GM19455 (cell line): ENCODE measurements around the gene LGALS3.

Source experiments
- ATAC-seq: cut with Tn5 transposase; IDR thresholded peaks from one replicate; pipeline ENCODE4 v1.9.1; 2021; ENCODE audit not compliant: unreplicated experiment

The LGALS3 gene

DNA sequence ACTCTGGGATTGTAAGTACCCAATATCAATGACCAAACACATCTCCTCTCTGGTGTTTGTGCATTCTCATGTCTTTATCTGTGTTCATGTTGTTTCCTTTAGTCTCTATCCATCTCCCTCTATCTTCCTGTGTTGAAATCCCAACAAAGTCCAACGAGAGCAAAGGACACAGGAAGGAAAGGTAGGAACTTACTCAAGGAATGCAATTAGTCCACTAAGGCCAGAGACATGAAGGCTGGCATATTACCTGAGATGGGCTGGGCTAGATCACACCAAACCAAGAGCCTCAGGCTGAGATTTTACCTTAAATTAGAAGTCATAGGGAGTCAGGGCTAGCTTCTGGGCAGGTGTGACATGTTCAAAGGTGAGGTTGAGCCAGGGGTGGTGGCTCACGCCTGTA, 14.3 kb upstream of the LGALS3 start:
- no peak for ATAC-seq

DNA sequence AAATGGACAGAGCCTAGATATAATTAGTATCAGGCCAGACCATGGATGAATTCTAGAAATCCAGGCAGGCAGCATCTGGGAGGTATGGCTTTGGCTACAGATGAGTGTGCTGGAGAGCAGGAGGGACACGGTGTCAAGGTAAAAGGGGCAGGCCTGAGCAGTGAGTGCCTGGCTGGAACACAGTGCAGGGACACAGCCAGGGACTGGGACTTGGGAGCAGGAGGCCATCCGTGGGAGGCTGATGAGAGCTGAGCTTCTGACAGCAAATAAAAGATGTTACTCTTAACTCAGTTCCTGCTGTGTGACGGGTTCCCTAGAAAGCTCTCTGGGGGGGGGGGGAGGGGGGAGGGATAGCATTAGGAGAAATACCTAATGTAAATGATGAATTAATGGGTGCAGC, 13.6 kb upstream of the LGALS3 start:
- no peak for ATAC-seq

DNA sequence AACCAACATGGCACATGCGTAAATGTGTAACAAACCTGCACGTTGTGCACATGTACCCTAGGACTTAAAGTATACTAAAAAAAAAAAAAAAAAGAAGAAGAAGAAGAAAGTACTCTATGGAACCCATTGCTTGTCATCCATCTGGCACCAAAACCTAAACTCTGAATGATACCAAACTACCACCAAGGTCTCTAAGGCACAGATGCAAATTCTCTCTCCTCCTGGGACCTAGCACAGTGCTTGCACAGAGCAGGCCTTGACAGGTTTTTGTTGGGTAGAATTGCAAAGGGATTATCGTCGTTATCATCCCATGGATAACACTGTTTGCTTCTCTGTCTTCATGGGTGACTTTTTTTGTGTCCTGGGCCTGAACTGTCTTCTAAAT, 13.2 kb upstream of the LGALS3 start:
- no peak for ATAC-seq

DNA sequence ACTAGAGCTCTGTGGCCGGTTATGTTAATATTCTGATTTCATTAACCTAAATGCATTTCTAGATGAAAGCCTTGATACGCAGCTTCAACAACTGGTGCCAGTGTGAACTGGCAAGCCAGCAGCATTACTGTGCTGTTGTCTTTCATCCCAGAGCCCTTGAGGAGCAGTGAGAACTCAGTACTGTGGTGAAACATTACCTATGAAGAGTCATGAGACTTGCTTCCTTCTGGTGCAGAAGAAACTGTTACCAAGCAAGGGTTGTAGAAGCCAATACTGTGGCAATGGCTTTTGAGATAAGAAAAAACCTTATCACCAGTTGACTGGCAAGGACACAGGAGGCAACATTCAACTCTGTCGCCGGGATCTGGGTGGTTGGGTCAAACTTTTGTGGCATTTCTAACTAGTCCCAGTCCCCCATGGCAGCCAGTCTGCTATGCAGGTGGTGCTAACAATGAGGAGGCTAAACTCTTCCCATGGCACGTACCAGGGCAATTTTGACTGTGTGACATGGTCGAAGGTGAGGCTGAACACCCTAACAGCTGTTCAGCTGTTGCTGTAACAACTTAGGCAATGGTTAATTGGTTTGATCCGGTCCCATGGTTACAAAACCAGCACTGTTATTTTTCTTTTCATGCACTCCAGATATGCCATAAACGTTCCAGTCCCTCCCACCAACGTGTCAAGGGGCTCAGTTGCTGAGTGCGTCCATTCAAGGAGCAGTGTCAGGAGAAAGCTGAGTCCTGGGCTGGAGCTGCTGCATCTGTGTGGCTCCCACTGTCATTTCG, 12.6 kb upstream of the LGALS3 start:
- ATAC-seq: no peak

DNA sequence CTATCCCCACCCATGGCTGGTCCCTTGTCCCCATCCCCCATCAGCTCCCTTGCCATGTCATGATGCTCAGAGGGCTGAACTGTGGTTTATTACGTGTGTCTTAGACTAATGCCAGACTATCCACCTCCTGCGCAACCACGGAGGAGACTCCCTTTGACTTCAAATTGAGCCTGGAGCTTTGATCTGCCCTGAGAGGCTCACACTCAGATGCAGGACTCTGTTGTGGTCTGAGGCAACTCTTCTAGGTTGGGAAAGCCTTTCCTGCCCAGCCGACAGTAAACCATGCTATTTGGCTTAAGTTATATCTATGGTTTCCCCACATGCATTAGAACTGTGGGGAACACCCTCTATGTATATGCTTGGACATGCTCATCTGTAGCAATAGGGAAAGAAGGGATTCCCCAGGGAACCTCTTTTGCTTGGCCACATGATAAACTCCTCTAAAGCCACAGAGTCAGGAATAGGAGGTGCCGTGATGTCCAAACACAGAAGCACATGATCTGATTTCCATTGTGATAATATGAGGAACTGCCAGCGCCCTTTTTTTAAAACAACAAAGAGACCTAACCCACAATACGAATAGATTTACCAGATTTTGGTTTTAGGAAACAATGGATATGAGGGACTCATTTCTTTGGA, 11.1 kb upstream of the LGALS3 start:
- no peak for ATAC-seq

DNA sequence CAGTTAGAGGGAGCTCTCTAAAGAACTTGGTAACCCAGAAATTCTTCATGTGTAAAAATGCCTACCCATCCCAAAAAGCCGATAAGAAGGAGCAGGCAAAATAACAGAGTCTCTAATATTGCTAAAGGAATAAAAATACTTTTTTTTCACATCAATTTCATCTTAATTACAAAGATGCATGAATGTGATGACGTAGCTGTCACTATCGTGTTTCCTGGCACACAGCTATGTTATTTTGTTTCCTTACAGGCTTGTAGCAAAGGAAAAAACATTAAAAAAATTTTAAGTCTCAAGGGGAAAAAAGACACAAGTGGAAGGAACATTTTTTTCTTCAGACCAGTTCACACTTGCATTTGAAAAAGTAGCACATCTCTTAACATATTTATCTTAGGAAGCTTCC, 10.3 kb upstream of the LGALS3 start:
- ATAC-seq: no peak

DNA sequence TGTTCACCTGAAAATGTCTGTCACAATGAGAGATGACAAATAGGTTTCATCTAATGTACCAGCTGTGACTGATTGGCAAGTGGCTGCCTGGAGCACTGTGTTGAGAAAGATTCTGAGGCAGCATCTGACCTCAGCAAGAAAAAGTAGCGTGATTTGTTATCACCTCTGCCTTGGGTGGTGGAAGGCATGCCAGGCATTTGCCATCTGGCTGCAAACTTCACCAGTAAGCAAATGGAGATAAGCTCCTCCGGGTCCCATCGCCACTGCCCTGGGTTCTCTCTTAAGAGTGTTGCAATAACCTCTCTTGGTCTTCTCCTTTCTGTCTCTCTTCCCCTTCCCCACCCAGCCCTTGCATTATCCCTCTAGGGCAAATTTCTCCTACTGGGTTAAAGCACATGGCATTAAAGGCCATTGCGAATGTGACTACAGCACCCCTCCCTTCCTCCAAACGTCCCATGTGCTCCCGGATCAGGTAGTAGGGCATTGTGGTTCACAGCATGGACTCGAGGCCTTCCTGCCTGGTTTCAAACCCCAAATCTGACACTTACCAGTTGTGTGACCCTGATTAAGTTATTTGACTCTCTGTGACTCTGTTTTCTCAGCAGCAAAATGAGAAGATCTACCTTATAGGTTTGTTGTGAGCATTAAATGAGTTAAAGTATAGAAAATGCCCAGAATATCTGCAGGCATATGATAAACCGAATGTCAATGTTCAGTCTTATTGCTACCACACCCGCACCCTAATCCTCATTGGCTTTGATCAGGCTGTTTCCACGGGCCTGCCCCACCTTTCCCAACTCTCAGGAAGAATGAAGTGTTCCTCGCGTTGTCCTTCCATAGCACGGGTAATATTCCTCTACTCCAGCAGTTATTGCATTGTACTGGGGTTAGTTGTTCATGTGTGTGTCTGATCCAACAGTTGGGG, 8.2 kb upstream of the LGALS3 start:
- ATAC-seq: no peak

DNA sequence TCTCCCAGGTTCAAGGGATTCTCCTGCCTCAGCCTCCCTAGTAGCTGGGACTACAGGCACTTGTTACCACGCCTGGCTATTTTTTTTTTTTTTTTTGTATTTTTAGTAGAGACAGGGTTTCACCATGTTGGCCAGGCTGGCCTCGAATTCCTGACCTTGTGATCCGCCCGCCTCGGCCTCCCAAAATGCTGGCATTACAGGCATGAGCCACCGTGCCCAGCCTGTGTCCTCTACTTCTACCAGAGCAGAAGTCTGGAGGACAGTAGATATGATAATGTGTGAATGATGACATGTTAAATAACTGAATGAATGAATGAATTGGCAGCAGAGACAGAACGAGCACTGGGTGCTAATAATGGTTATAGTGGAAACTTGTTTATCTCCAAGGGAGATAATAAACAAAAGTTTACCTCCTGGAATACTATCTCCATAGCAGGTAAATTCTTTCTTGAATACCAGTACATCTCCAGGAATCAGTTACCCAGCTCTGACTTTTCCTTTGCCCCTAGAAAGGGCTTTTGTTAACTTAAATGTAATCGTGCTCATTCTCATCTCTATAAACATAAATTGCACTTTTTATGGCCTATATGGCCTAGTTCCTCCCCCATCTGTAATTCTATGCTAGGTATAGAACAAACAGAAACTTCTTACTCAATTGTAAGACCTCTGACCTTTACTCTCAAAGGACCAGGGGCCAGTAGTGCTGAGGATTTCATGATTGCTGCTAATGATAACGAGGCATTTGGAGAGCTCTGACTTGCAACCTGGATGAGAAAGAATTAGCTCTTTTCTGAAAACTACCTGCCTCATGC, 7.2 kb upstream of the LGALS3 start:
- no peak for ATAC-seq

DNA sequence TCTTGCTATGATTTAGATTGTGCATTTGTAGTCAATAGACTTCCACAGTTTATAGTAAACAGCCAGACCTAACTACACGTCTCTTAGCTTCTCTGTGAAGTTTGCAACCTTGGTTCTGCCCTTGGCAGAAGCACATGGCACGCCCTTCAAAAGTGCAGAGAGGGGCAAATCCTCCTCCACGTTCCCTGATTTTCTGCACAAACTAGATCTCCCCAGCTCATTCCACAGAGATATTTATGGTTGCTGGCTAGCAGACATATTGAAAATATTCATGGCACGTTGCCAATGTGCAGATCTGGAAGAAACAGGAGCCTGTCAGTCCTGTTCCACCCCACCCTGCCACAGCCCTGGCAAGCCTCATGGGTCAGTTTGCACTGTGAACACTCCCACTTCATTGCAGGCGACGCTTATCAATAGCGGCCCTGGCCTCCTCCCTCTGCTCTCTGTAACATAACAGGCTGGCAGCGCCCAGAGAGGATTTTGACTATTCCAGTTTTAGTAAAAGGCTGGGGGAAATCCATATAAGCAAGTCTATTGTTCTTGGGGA, 6.5 kb upstream of the LGALS3 start:
- ATAC-seq: no peak

DNA sequence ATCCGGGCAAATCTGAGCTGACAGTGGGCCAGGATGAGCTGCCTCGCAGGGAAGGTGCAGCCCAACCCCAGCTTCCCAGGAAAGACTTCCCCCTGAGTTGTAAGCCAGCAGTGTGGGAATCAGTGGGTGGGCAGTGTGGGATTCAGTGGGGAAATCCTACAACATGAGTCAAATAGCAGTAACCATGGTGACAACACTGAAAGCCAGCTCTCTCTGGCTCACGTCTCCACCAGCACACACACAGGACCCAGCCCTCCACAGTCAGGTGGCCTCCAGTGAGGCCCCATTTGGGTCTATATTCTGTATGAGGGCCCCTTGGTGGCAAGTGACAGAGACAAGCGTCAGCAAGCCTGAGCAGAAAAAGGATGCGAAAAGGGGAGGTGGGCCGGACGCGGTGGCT, 6.0 kb upstream of the LGALS3 start:
- ATAC-seq: no peak

DNA sequence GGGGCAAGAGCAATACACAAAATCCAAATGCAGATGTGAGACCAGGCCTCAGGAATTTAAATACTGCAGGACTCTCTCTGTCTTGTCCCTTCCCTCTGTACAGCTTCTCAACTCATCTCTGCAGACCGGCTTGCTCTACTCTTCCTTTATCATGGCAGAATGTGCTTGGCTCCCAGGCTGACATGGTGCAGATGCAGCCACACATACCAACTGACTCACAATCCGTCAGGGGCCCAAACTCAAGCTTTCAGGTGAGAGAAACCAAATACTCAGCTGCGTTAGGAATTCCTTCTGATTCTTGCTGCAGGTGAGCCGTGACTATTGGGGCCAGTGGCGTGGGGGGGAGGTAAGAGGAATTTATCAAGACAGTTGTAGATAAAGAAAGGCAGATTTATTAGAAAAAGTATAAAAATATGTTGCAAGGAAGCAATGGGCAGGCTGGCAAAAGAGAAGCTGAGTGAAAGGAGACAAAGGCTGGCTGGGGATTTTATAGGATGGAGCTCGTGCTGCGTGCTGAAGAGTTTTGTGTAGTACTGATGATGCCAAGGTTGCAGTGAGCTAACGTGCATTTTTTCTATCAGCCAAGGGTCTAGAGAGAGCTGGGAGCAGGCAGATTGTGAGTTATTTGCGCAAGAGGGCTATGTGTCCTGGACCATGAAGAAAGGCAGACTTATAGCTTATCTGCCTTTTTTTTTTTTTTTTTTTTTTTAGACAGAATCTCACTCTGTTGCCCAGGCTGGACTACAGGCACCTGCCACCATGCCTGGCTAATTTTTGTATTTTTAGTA, 5.0 kb upstream of the LGALS3 start:
- ATAC-seq: no peak

DNA sequence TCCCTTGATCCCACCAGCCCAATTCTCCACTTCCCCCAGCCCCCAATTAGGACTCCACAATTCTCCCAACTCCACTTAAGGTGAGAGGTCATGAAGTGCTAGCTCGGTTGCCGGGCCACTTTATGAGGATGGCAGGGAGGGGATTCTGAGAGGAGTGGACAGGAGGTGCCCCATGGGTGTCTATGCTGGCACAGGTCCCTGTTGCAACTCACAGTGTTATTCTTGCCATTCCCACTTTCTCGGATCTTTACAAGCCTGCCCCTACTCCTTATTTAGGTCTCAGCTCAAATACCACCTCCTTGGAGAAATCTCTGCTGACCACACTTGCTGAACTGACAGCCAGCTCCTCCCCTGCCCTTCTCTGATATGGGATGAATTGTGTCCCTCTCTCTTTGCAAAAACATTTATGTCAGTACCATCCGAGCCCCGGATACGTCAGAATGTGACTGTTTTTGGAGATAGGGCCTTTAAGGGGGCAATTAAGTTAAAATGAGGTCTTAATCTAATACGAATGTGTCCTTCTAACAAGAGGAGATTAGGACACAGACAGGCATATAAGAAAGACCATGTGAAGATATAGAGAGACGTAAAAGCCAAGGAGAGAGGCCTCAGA, 4.2 kb upstream of the LGALS3 start:
- no peak for ATAC-seq

DNA sequence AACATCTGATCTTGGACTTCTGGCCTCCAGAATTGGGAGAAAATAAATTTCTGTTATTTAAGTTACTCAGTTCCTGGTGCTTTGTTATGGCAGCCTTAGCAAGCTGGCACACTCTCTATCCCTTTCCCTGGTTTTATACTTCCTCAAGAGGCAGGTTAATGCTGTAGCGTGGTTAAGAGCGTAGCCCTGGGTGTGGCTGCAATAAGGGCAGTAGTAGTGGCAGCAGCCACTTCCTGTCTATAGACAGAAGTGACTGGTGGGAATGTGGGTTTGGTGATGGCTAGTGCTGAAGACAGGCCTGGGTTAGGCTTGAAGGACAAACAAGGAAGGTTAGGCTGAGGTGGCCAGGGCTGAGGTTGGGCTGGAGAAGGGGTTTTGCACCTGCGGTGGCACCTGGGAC, 3.6 kb upstream of the LGALS3 start:
- ATAC-seq: no peak

DNA sequence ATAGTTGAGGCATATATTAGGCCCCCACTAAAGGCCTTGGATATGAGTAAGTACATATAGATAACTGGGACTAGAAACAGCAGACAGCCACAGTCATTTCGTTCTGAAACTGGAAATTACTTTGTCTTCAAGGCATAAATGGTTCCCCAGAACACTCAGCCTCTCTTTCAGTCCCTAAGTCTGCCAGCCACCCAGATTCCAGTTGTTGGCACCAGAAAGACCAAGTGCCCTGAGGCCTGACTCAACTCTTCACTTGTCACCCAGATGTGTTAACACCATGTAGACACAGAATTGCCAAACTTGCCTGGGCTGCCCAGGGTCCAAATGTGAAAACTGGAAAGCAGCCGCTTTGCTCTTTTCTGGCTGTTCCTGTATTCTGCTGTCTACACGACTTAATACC, 3.0 kb upstream of the LGALS3 start:
- no peak for ATAC-seq

DNA sequence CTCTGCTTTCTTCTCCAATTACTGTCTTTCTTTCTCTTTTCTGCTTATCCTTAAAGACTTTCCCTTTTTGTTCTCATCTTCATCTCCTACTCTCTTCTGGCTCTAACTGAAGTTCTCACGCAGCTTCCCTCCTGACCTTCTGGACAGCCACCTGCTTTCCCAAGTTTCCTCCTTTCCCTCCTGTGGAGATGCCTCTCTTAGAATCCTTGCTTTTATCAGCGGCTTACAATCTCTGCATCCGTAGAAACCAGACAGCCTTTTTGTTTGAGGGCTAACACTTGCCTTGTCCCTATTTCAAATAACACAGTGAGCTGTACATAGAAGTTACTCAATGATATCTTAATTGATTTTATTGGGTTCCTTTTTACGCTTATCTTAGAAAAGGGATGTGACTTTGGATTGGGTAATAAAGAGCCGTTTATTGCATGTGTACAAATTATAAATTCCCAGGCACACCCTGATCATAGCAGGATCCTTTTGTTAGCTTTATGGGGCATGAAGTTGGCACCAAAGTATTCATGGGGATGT, 2.1 kb upstream of the LGALS3 start:
- no peak for ATAC-seq

DNA sequence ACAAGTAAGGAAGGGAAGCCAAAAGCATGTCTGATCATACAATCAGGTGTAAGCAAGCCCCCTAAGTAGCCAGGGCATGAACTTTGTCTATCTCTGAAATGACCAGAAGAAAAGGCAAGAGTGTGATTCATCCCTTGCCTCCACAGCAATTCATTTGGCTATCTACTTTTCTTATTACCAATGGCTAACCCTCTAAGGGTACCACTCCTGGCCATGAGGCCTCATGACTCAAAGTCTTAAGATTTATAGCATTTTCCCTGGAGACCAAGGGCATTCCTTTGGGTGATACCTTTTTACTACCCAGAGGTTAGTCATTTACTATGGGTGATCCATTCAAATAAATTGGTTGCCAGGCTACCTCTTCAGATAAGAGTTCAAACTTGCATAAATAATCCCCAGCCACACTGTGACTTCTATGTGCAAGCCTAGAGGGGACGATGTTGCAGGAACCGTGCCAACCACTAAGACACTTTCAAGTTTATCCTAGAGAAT, 1.5 kb upstream of the LGALS3 start:
- no peak for ATAC-seq

DNA sequence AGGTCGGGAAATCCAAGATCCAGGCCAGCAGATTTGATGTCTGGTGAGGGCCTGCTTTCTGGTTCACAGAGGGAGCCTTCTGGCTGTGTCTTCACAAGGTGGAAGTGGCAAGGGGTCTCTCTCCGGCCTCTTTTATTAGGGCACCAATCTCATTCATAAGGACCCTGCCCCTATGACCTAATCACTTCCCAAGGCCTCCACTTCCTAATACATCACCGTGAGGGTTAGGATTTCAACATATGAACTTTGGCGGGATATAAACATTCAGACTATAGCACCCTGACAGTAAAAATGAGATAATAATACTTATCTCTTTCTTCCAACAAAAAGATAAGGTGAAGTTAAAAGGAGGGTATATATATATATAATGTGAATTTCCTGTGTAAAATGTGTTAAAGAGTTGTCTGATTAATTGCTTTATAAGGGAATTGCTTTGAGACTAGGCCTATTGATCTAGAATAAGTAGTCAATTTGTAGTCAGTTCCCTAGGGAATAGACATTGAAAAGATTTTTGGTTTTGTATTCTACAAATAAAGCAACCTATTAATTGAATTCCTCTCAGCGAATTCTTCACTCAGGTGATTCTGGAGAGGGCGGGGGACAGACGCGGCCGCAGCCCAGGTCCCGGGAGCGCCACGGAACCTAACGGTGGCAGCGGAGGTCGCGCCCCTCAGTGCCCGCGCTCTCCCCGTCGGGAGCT, 516 bp upstream of the LGALS3 start:
- ATAC-seq: no peak

DNA sequence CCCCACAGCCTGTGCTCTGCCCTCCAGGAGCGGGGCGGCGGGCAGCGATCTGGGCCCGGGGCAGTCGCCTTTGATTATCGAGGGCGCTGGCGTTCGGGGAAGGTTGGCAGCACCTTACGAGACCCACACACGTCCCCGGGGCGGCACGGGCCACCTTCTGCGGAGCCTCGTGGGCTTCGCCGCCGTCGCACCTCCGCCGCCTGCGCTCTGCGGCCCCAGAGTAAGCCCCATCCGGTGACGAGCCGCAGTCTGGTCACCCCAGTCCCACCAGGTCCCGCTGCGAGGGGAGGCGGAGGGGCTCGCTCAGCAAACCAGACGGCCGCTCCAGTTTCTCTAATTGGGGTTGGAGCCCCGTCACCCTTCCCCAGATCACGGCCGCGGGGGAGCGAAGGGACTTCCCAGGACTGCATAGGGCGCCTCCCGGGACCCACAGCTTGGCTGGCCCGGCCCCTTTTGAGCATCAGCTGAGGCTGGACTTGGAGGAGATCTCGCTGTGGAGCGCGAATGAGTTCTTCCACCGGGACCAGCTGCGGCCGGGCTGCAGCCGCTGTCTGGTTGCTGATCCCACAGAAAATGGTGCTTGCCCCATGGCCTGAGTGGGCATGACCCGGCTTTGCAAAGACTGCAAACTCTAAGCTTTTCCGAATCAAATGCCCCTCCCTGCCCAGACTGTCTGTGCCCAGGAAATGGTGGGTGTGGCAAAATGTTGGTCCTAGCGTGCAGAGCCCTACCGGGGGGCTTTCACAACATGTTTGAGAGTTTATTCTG, 560 bp downstream of the LGALS3 start:
- ATAC-seq: peak; percentile 77
